ENCODE measurements around the gene HOXA3. TPM values are rescaled to one million over a fixed set of nuclear protein-coding genes. Genes with fewer than 3 reads are reported as not detected.

HOXA3 gene
- total RNA-seq, 1 donor from 2014 or later: 8.7 TPM

GRCh38 chr7:27191161-27191731, 38.9 kb upstream of the HOXA3 start:
- no peaks in the 10 kb centered on the region for H3K36me3 ChIP-seq

DNA sequence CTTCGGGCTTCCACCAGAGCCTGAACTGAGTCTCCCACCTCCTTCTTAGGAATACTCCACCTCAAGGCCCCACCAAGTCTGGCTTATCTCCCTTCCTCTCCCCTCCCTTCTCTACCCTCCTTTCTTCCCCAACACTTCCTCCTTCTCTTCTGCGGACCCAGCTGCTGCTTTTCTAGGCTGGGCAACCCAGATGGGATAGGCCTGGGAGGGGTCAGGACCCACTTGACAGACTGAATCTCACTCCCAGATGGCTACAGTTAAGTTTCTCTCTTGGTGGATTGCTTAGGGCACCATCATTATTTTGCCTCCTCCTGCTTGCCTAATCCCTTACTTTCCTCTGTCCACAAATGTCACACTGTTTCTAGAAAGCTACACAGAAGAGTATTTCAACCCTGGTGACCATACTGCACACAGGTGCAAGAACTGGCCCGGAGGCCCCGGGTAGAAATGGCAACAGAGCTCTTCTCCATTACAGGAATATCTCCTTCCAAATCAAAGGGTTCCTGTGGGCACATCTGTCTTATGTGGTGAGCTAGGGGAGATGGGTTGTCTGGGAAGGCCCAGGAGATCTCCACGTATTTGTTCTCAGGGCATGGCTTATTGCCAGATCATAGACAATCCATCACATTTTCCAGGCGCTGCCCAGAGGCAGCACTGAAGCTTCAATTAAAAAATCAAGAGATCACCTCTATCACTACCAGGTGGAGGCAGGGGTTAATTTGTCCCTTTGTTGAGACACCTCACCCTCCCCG, 37.8 kb upstream of the HOXA3 start:
- no peak overlapping the region for H3K4me3 ChIP-seq
- H3K9me3 ChIP-seq: no peaks in the 10 kb centered on the region
- intact Hi-C loops (cut with DNase I): no loop called here
- DNase-seq: no peak
- no peaks in the 10 kb centered on the region for H3K36me3 ChIP-seq
- ATAC-seq: no peak
- peaks cover 100% of the 10 kb centered on the region for H3K27me3 ChIP-seq
- peaks cover 39% of the 10 kb centered on the region for H3K4me1 ChIP-seq
- TF ChIP-seq, protein P1, sequence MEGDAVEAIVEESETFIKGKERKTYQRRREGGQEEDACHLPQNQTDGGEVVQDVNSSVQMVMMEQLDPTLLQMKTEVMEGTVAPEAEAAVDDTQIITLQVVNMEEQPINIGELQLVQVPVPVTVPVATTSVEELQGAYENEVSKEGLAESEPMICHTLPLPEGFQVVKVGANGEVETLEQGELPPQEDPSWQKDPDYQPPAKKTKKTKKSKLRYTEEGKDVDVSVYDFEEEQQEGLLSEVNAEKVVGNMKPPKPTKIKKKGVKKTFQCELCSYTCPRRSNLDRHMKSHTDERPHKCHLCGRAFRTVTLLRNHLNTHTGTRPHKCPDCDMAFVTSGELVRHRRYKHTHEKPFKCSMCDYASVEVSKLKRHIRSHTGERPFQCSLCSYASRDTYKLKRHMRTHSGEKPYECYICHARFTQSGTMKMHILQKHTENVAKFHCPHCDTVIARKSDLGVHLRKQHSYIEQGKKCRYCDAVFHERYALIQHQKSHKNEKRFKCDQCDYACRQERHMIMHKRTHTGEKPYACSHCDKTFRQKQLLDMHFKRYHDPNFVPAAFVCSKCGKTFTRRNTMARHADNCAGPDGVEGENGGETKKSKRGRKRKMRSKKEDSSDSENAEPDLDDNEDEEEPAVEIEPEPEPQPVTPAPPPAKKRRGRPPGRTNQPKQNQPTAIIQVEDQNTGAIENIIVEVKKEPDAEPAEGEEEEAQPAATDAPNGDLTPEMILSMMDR (IDR thresholded peaks at IDR 0.05): no peak
- H3K27ac ChIP-seq: no peak overlapping the region

More at GRCh38 chr7:27191161-27191731, 38.9 kb upstream of the HOXA3 start:
- DNase-seq (peak; percentile 46), ATAC-seq (no peak)
- no peaks in the 10 kb centered on the region for H3K9me3 ChIP-seq
- TF ChIP-seq, protein P1 (IDR thresholded peaks at IDR 0.05): no peak
- peaks cover 100% of the 10 kb centered on the region for H3K27me3 ChIP-seq
- H3K4me3 ChIP-seq: no peak overlapping the region
- H3K4me1 ChIP-seq: peaks cover 32% of the 10 kb centered on the region
- no peak overlapping the region for H3K27ac ChIP-seq
- intact Hi-C loops (cut with DNase I): no loop called here

DNA sequence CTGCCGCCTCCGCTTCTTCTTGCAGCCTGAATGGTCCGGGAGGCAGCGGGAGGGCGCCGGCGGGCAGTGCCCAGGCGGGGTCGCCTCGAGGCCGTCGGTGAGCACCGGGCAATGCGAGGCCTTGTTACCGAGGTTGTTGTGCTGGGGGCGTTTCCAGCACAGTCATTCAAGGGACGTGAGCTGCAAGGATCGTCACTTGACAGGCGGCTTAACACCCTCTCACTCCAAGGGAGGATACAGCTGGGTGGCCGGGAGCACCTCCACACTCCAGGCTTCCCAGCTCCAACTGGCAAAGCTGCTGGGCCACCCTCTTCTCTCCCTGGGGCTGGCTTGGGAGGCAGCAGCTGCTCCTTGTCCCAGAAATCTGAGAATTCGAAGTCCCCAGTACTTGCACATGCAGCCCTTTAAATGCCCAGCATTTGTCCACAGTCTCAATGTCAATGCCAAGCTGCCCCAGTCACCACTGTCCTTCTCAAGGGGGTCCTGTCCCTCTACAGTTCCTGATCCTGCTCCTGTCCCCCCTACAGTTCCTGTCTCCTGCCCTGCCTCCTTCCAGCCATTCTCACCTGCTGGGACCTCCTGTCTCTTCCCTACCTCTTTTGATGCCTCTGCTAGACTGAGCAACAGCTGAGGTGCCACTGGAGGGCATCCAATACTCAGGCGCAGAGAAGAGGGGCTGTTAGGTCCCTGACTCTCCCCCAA, 37.1 kb upstream of the HOXA3 start:
- Histone ChIP-seq H3K27ac (no peak overlapping the region), H3K9me3 (no peaks in the 10 kb centered on the region), H3K4me1 (peaks cover 39% of the 10 kb centered on the region), H3K27me3 (peaks cover 100% of the 10 kb centered on the region), H3K4me3 (peak overlapping the region; percentile 25), H3K36me3 (no peaks in the 10 kb centered on the region)
- DNase-seq (peak; percentile 57), ATAC-seq (no peak)
- intact Hi-C loops (cut with DNase I): no loop called here
- TF ChIP-seq, protein P1 (IDR thresholded peaks at IDR 0.05): no peak

GRCh38 chr7:27188386-27189294, 36.3 kb upstream of the HOXA3 start:
- H3K27me3 ChIP-seq: peaks cover 100% of the 10 kb centered on the region
- H3K4me1 ChIP-seq: peaks cover 45% of the 10 kb centered on the region
- intact Hi-C loops (cut with DNase I): no loop called here
- peak; percentile 67 for DNase-seq
- ATAC-seq: no peak
- H3K4me3 ChIP-seq: peak overlapping the region; percentile 25
- no peak overlapping the region for H3K27ac ChIP-seq
- no peaks in the 10 kb centered on the region for H3K36me3 ChIP-seq
- TF ChIP-seq, protein P1 (IDR thresholded peaks at IDR 0.05): no peak
- no peaks in the 10 kb centered on the region for H3K9me3 ChIP-seq

Data from upper lobe of right lung (tissue), 1 donor.